ENCODE measurements around the gene DLX6. TPM values are rescaled to one million over a fixed set of nuclear protein-coding genes. Genes with fewer than 3 reads are reported as not detected.

DLX6 gene
- total and polyA plus RNA-seq, 7 donors = not detected

DNA sequence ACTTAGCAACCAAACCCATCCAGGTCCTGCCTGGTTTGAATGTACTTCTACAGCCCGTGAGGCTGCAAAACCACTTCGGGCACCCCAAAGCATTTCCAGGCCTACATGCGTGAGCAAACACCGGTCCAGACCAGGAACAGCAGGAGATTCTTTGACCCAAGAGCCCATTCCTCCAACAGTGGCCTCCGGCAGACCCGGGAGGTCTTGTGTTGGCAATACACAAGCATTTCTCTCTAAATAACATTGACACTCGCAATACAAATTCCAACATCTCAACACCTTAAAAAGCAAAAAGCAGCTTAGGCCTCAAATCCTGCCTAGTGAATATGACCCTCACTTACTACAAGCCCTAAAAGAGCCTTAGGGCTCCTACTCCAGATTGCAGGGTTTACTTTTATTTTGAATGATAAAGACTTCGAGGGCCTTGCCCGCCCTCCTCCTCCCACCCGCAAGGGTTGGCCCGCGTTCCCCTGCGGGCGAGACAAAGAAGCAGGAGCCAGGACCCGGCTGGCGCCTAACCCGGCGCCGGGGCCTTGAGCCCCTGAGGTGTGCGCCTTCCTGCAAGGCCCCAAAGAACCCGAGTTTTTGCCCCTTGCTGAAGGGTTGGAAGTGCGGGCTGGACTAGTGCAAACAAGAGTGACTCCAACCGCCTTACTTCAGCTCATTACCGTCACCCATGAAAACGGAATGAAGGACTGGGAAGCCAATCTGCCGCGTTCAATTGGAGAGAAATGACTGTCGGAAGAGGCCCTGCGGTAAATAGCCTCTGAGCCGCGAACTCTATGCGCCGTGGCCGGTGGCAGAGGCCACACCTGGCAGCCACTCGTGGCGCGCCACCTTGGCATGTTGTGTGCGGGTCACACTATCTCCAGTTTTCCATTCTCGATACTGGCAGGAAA is 3.4 kb upstream of the DLX6 start:
- Histone ChIP-seq H3K4me3 (no peak overlapping the region), H3K27me3 (ENCODE audit: insufficient read depth in 3 of 3, low read length in 2 of 3) (peaks cover 7 to 100% (median 63%) of the 10 kb centered on the region in 3 donors), H3K36me3 (ENCODE audit: insufficient read depth in 1 of 2, low read depth in 1 of 2) (no peaks in the 10 kb centered on the region), H3K27ac (no peak overlapping the region), H3K9me3 (no peaks in the 10 kb centered on the region), H3K4me1 (peaks cover 14% of the 10 kb centered on the region)
- ATAC-seq (no peak), DNase-seq (no peak)
- TF ChIP-seq, protein P1, sequence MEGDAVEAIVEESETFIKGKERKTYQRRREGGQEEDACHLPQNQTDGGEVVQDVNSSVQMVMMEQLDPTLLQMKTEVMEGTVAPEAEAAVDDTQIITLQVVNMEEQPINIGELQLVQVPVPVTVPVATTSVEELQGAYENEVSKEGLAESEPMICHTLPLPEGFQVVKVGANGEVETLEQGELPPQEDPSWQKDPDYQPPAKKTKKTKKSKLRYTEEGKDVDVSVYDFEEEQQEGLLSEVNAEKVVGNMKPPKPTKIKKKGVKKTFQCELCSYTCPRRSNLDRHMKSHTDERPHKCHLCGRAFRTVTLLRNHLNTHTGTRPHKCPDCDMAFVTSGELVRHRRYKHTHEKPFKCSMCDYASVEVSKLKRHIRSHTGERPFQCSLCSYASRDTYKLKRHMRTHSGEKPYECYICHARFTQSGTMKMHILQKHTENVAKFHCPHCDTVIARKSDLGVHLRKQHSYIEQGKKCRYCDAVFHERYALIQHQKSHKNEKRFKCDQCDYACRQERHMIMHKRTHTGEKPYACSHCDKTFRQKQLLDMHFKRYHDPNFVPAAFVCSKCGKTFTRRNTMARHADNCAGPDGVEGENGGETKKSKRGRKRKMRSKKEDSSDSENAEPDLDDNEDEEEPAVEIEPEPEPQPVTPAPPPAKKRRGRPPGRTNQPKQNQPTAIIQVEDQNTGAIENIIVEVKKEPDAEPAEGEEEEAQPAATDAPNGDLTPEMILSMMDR (IDR thresholded peaks at IDR 0.05) = no peak
- intact Hi-C loops (cut with DNase I) = no loop called here
- 35 to 55% (median 51%) methylated on average over 39 of the region's 39 CpGs for WGBS, 3 donors

DNA sequence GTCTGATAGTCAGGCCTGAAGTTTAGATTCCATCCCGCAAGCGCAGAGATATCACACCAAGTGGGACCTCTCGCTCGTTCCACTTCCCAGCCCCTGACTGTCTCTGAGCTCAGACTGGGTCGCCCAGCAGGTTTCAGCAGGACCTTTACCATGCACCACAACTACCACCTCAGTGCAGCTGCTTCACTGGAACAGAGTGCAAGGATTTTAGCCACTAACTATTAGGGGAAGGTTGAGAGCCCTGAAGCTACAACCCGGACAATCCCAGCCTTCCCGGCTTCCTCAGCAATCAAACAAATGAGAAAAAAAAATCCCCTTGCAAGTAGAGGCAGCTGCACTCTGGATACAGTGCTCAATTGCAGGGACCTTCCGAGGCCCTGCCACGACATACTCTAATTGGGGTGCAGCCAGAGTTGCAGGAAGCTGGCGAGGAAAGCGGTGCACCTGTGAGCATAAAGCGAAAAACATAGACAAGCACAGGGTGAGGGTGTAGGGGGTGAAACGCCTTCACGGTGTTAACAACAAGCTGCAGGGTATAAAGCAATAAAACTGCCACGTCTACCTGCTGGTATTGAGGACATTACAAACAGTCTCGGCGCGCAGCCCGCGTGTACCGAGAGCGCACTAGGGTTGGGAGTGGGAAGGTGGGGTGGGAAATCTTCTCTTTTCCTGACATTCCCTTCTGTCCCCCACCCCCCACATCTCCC is 2.6 kb upstream of the DLX6 start:
- no peak overlapping the region for H3K27ac ChIP-seq
- H3K4me3 ChIP-seq = no peak overlapping the region
- H3K4me1 ChIP-seq = peaks cover 13% of the 10 kb centered on the region
- H3K9me3 ChIP-seq = no peaks in the 10 kb centered on the region
- 10 to 19% (median 15%) methylated on average over 22 of the region's 22 CpGs for WGBS, 3 donors
- no peak for ATAC-seq
- intact Hi-C loops (cut with DNase I) = no loop called here
- H3K27me3 ChIP-seq (ENCODE audit: insufficient read depth in 3 of 3, low read length in 2 of 3) = peaks cover 7 to 100% (median 60%) of the 10 kb centered on the region in 3 donors
- no peak for DNase-seq
- TF ChIP-seq, protein P1 (IDR thresholded peaks at IDR 0.05) = no peak
- no peaks in the 10 kb centered on the region for H3K36me3 ChIP-seq (ENCODE audit: insufficient read depth in 1 of 2, low read depth in 1 of 2)

DNA sequence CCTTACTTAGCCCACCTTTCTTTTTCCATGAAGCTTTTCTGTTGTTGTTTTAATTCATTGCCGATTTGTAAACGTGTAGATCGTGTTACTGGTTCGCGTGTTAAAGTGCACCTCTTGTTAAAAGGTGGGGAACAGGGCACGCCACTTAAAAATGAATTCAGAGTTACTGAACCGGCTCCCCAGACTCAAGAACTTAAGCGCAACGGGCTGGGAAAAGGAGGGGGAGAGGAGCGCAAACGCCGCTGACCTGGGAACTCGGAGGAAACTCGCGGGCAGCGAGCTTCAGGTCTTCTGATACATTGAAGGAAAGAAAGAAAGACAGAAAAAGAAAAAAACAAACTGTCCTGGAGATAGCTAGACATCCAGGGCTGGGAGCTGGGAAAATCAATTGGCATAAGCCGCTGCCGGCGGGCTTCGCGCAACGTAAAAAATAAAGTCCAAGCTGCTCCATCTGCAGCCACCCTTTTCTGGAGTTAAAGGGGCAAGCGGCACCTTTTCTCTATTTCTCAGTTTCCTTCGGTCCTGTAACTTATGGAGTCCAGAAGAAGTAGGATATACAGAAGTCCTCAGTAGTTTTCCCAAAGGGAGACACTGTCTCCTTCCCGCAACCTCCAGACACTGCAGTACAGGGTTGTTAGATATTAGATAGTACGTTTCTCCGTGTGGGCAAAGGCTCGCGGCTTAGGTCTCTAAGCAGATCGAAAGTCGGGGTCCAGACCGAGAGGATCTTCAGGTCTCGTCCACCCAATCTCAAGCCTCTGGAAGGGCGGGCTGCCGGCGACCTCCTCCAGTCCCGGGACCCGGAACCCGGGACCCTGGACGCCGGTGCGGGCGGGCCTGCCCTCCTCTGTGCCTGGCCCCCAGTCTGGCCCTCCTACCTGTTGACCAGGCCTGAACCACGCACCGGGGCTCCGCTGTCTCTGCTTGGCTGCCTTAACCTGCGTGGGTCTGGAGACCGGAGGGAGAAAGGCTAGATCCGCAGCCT is 1.8 kb upstream of the DLX6 start:
- H3K9me3 ChIP-seq = no peaks in the 10 kb centered on the region
- no peak overlapping the region for H3K27ac ChIP-seq
- 4 to 6% (median 6%) methylated on average over 49 of the region's 49 CpGs for WGBS, 3 donors
- TF ChIP-seq, protein P1 (IDR thresholded peaks at IDR 0.05) = no peak
- H3K36me3 ChIP-seq (ENCODE audit: insufficient read depth in 1 of 2, low read depth in 1 of 2) = no peaks in the 10 kb centered on the region
- H3K4me3 ChIP-seq = no peak overlapping the region
- peaks cover 11% of the 10 kb centered on the region for H3K4me1 ChIP-seq
- H3K27me3 ChIP-seq (ENCODE audit: insufficient read depth in 3 of 3, low read length in 2 of 3) = peaks cover 7 to 100% (median 56%) of the 10 kb centered on the region in 3 donors
- intact Hi-C loops (cut with DNase I) = no loop called here
- DNase-seq (no peak), ATAC-seq (no peak)

Data from psoas muscle (tissue), 8 donors.